ENCODE data around the gene EFCAB6. TPM values are rescaled to one million over a fixed set of nuclear protein-coding genes. Genes with fewer than 3 reads are reported as not detected.

EFCAB6 gene
- total RNA-seq, 1 donor, result 0.86 TPM

DNA sequence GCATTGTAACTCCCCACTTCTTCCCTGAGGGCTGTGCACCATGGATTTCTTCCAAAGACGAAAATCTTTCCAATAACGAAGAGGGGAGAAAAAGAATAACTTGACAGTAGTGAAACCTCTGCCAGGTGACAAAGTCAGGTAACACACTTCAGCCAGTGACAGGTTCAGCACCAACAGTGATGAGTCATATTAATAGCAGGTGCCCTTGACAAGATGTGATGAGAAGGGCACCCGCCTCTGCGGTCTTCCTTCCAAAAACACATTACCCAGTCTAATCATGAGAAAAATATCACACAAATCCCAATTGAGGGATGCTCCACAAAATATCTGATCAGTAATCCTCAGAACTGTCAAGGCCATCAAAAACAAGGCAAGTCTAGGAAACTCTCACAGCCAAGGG, 157.8 kb downstream of the EFCAB6 start:
- no peak for DNase-seq (ENCODE audit: low read depth)
- TF ChIP-seq, protein P1, sequence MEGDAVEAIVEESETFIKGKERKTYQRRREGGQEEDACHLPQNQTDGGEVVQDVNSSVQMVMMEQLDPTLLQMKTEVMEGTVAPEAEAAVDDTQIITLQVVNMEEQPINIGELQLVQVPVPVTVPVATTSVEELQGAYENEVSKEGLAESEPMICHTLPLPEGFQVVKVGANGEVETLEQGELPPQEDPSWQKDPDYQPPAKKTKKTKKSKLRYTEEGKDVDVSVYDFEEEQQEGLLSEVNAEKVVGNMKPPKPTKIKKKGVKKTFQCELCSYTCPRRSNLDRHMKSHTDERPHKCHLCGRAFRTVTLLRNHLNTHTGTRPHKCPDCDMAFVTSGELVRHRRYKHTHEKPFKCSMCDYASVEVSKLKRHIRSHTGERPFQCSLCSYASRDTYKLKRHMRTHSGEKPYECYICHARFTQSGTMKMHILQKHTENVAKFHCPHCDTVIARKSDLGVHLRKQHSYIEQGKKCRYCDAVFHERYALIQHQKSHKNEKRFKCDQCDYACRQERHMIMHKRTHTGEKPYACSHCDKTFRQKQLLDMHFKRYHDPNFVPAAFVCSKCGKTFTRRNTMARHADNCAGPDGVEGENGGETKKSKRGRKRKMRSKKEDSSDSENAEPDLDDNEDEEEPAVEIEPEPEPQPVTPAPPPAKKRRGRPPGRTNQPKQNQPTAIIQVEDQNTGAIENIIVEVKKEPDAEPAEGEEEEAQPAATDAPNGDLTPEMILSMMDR (IDR thresholded peaks at IDR 0.05; ENCODE audit: insufficient read depth, low read depth, low read length), result no peak
- no peak overlapping the region for H3K4me3 ChIP-seq (ENCODE audit: low read depth, low read length)

DNA sequence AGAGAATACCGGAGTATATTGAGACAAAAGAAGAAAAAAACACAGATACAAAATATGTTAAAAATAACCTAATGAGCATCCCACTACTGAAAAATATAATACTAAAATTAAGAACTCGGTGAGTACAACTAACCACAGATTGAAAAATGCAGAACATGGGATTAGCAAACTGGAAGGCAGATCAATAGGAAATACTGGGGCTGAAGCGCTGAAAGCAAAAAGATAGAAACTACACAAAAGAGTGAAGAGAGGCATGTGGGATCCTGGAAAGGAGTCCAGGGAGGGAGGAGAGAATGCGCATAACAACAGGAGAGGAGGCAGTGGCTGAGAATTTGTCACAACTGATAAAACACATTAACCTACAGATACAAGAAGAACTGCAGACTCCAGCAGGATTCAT, 159.3 kb downstream of the EFCAB6 start:
- DNase-seq (ENCODE audit: low read depth), result no peak
- no peak overlapping the region for H3K4me3 ChIP-seq (ENCODE audit: low read depth, low read length)
- TF ChIP-seq, protein P1 (IDR thresholded peaks at IDR 0.05; ENCODE audit: insufficient read depth, low read depth, low read length), result no peak

DNA sequence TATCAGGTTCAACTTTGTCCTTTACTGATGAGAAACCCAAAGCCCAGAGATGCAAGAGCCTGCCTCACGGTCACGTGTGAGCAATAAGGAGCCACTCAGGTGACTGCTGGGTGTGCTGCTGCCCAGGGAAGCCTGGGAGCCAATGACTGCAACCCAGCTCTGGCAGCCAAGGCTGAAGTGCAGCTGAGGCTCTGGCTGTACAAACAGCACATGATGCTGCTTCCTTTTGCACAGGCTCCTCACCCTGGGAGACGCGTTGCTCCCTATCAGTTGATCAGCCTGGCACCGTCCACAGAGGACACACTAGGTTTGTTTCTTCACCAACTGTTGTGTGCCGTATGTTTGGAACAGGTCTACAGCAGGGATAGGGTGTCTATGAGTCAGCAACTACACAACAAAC, 168.7 kb downstream of the EFCAB6 start:
- TF ChIP-seq, protein P1 (IDR thresholded peaks at IDR 0.05; ENCODE audit: insufficient read depth, low read depth, low read length), result no peak
- no peak for DNase-seq (ENCODE audit: low read depth)
- no peak overlapping the region for H3K4me3 ChIP-seq (ENCODE audit: low read depth, low read length)

DNA sequence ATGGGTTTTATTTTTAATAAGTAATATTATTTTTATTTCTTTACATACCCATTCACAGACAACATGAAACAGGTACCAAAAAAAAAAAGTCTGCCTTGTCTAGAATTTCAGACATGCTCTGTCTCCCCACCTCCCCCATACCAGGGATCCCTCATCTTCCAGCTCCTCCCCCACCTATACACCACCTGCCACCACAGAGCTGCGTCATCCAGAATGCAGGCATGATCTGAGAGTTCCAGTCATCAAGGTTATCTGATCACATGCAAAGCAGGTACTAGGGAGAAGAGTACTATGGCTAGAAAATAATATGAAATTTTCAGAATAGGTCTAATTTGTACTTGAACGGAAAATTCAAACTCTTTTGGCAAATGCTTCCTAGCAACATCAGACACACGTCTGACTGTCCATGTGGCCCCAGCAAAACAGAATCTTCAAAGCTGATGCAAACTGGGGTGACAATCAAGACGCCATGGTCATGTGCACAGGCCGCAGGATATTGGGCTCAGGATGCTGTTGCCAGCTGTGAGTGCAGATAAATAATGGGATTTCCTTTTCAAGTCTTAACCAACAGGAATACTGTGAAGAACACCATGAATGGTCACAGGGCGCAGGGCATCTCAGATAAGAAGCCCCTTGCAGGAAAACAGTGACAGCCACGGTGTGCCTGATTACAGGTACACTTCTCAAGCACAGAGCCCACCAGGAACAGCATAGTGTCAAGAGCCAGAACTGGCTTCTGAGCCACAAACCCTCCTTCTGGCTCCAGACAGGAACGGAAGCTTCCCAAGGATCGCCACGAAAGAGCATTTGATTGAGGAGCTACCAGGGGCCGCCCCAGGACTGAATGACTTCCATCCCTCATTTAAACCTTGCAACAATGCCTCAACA, 169.5 kb downstream of the EFCAB6 start:
- no peak overlapping the region for H3K4me3 ChIP-seq (ENCODE audit: low read depth, low read length)
- TF ChIP-seq, protein P1 (IDR thresholded peaks at IDR 0.05; ENCODE audit: insufficient read depth, low read depth, low read length), result no peak
- no peak for DNase-seq (ENCODE audit: low read depth)

DNA sequence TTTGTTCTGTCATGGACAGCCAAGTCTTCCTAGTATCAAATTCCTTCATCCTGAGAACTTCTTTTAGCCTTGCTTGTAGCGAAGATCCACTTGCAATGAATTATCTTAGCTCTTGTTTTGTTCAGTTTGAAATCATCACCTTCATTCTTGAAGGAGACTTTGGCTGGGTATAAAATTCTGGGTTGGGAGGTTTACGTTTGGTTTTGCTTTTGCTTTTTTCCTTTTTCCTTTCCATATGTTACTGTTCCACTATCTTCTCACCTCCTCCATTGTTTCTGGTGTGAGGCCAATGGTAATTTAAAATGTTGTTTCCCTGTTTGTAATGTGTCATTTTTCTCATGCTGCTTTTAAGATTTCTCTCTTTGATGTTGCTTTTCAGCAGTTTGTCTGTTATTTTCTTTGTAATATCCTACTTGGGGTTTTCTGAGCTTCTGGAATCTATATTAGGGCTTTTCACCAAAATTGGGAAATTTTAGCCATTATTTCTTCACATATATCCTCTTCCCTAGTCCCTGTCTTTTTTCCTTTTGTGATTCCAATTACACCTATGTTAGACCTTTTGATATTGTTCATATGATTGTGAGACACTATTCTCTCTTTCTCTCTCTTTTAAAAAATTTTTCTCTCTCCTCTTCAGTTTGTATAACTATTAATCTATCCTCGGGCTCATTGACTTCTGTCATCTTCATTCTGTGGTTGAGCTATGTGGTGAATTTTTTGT, 172.7 kb downstream of the EFCAB6 start:
- no peak overlapping the region for H3K4me3 ChIP-seq (ENCODE audit: low read depth, low read length)
- TF ChIP-seq, protein P1 (IDR thresholded peaks at IDR 0.05; ENCODE audit: insufficient read depth, low read depth, low read length), result no peak
- DNase-seq (ENCODE audit: low read depth), result no peak

DNA sequence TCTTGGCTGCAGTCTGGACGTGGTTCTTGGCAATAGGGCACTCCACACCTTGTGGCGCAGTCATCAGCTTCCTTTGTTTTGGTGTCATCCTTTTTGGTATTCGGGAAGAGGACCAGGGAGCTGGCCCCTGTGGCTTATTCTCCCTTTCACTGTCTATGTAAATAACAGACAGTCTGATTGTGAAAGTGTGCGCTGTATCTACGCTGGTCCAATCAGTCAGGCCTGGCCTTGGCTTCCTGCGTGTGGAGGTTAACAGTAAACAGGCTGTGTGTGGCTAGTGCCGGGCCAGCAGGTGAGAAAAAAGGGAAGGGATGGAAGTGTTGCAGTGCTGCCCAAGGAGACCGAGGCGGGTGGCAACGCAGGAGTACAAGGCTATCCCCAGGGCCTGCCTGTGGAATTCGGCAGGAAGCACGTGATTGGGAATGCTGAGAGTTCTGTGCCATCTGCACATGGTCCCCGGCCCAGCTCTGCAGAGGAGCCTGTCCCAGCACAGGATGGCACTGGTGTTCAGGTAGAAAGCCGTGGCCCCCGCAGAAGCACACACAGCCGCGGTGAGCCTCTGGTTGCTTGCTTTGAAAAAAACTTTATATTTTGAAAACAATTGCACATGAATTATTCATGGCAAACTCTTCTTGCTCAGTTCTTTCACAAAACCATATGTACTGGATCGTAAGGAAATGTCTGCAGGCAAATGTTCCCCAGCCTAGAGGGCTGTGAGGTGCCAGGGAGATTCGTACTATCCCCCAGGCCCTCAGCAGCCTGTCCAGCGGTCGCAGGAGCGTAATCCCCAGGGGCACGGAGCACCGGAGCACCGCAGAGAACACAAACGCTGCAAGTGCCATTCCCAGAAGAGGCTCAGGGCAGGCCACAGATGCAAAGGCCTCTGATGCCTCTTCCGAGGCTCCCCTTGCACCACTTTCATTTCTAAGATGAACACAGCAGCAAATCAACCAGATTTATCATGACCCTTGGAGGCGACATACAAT, 174.5 kb downstream of the EFCAB6 start:
- no peak overlapping the region for H3K4me3 ChIP-seq (ENCODE audit: low read depth, low read length)
- TF ChIP-seq, protein P1 (IDR thresholded peaks at IDR 0.05; ENCODE audit: insufficient read depth, low read depth, low read length), result no peak
- DNase-seq (ENCODE audit: low read depth), result no peak

All from fibroblast of villous mesenchyme (primary cell).